HepG2 (cell line): Measurements from ENCODE around the gene MAP2K3. TPM values are rescaled to one million over a fixed set of nuclear protein-coding genes. Genes with fewer than 3 reads are reported as not detected.
A peak's percentile ranks its signal among the peaks of the same experiment; 100 is the strongest.

Source experiments
- ATAC-seq: fragments of 200-7000 bp; cut with Tn5 transposase; 3 replicates; pipeline ENCODE4 v1.9.1; 2020; ENCODE audit warnings: mild to moderate bottlenecking, moderate library complexity
- BruUV-seq: library from RNA; stranded (reverse); fragments of 400-500 nt; replicated peaks from 2 replicates; lab custom pipeline; 2021; lab: Mats Ljungman, UMichigan
- CTCF ChIA-PET: fragments of 300-600 bp; formaldehyde crosslinking; extraction: SDS; loops from one replicate; lab custom pipeline; 2021; ENCODE audit warnings: low total read pairs, inconsistent platforms, low intra/inter-chr PET ratio; lab: Yijun Ruan, JAX
- POLR2A ChIA-PET: fragments of 350-600 bp; sonication (Branson Sonifier 250); formaldehyde crosslinking; loops from one replicate; lab custom pipeline; 2020; ENCODE audit warnings: antibody characterized with exemption, inconsistent platforms; lab: Yijun Ruan, JAX
- DNase-seq: peaks from one replicate; pipeline ENCODE4 v3.0.0-alpha.2; 2015; ENCODE audit warnings: low spot score
- FAIRE-seq: peaks from 3 replicates; lab custom pipeline; 2011; peaks lifted over from hg19 to GRCh38; lab: Jason Lieb, UNC
- H2AFZ ChIP-seq: one replicate; pipeline ENCODE4 v1.6.1; 2011; ENCODE audit warnings: low read length, inconsistent platforms
- H3K27ac ChIP-seq: fragments of 300-600 bp; 3 replicates; pipeline ENCODE4 v1.8.0; 2011; ENCODE audit warnings: mixed run types, mild to moderate bottlenecking, mixed read lengths, low read length, inconsistent platforms; ENCODE audit not compliant: insufficient read depth; ENCODE audit errors: extremely low read length
- H3K27me3 ChIP-seq, 2 experiments: fragments of 200-600 bp in 1 of 2; 2 replicates in 1 of 2; 3 replicates in 1 of 2; pipeline versions ENCODE4 v1.6.0 to v1.8.0; 2011; ENCODE audit warnings: low read length in 2 of 2, mild to moderate bottlenecking in 2 of 2, moderate library complexity in 2 of 2, inconsistent platforms in 1 of 2; ENCODE audit not compliant: insufficient read depth in 2 of 2, control insufficient read depth in 1 of 2
- H3K36me3 ChIP-seq, 2 experiments: fragments of 200-600 bp in 1 of 2; replicated peaks in 1 of 2; 2 replicates in 1 of 2; 3 replicates in 1 of 2; pipeline versions ENCODE4 v1.5.1 to v1.8.0; 2011; ENCODE audit warnings: low read length in 2 of 2, inconsistent platforms in 1 of 2; ENCODE audit not compliant: insufficient read depth in 2 of 2, control insufficient read depth in 1 of 2
- H3K4me1 ChIP-seq: 2 replicates; pipeline ENCODE4 v1.5.1; 2012; ENCODE audit warnings: low read length, inconsistent platforms; ENCODE audit not compliant: insufficient read depth
- H3K4me2 ChIP-seq: 2 replicates; pipeline ENCODE4 v1.6.0; 2011; ENCODE audit warnings: low read depth, low read length, inconsistent platforms
- H3K4me3 ChIP-seq, 3 experiments: fragments of 200-600 bp in 1 of 3; sonication (generic), shearing (Covaris generic) in 1 of 3; replicated peaks in 1 of 3; 2 replicates each; pipeline ENCODE4 v1.5.1; 2011 to 2016; ENCODE audit warnings: low read length in 3 of 3, inconsistent platforms in 2 of 3, low read depth in 2 of 3, mild to moderate bottlenecking in 2 of 3, control low read depth in 1 of 3, mixed read lengths in 1 of 3; ENCODE audit not compliant: insufficient read depth in 1 of 3
- H3K79me2 ChIP-seq: one replicate; pipeline ENCODE4 v1.6.1; 2011; ENCODE audit warnings: low read length, inconsistent platforms; ENCODE audit not compliant: insufficient read depth
- H3K9ac ChIP-seq: 2 replicates; pipeline ENCODE4 v1.6.0; 2011; ENCODE audit warnings: mild to moderate bottlenecking, low read depth, low read length, inconsistent platforms; ENCODE audit not compliant: insufficient read depth
- H3K9me3 ChIP-seq: 2 replicates; pipeline ENCODE4 v1.5.1; 2012; ENCODE audit warnings: mild to moderate bottlenecking, low read length
- H4K20me1 ChIP-seq: 2 replicates; pipeline ENCODE4 v1.6.0; 2011; ENCODE audit warnings: inconsistent platforms, mild to moderate bottlenecking, low read length, moderate library complexity; ENCODE audit not compliant: insufficient read depth
- DMAP1 ChIP-seq: IDR thresholded peaks from 2 replicates; pipeline ENCODE4 v1.6.1; 2016
- ERF ChIP-seq: IDR thresholded peaks from 2 replicates; pipeline ENCODE4 v1.6.1; 2018; ENCODE audit warnings: missing biosample characterization, missing genetic modification reagents
- ETS1 ChIP-seq: sonication (generic); formaldehyde crosslinking; IDR thresholded peaks from 2 replicates; pipeline ENCODE4 v1.4.0; 2020; ENCODE audit warnings: missing genetic modification reagents
- MED13 ChIP-seq: sonication (generic); formaldehyde crosslinking; IDR thresholded peaks from 2 replicates; pipeline ENCODE4 v1.5.0; 2020; ENCODE audit warnings: missing genetic modification reagents
- MXI1 ChIP-seq: IDR thresholded peaks from 3 replicates; pipeline ENCODE4 v1.6.1; 2012; ENCODE audit warnings: low read depth, low read length, inconsistent platforms, borderline replicate concordance
- SKI ChIP-seq: fragments of 450-650 bp; IDR thresholded peaks from one replicate; pipeline ENCODE4 v1.6.1; 2018; ENCODE audit warnings: mild to moderate bottlenecking; ENCODE audit not compliant: partially characterized antibody
- ZNF124 ChIP-seq: sonication (generic); formaldehyde crosslinking; IDR thresholded peaks from 2 replicates; pipeline ENCODE4 v1.4.0; 2020; ENCODE audit warnings: missing genetic modification reagents
- ZNF646 ChIP-seq: sonication (generic); formaldehyde crosslinking; IDR thresholded peaks from 2 replicates; pipeline ENCODE4 v1.9.0; 2021; ENCODE audit warnings: mild to moderate bottlenecking, missing genetic modification reagents
- WGBS: methylation state at CpG from one replicate; pipeline ENCODE4 v1.1.6; 2017; ENCODE audit warnings: low lambda C conversion rate; 5-methylcytosine and 5-hydroxymethylcytosine counted together
- in situ Hi-C: cut with HindIII; loops from 2 replicates; pipeline ENCODE4 v1.10.0; 2017; ENCODE audit warnings: low pct_unique_long_range_greater_than_20kb; ENCODE audit not compliant: extremely low pct_ligation_motif_present
- intact Hi-C: fragments of 100-400 bp; cut with micrococcal nuclease; formaldehyde crosslinking; loops from one replicate; pipeline ENCODE4 v1.10.0; 2022; ENCODE audit not compliant: unreplicated experiment
- polyA plus RNA-seq, 8 experiments: library from polyadenylated mRNA; depleted of rRNA in 3 of 8; stranded (reverse) in 7 of 8; unstranded in 1 of 8; fragments of >200 nt; fragmentation: Illumina TruSeq in 4 of 8; extraction: Trizol in 4 of 8; gene quantifications; 2 replicates each; pipeline versions ENCODE4 v1.2.1 to v1.2.3, GENCODE V29; 2011 to 2016; ENCODE audit warnings: low read depth in 4 of 8, missing spikeins in 1 of 8, mixed read lengths in 1 of 8; ENCODE audit not compliant: insufficient read depth in 1 of 8
- total RNA-seq, 5 experiments: library from RNA; depleted of rRNA; stranded (reverse); fragments of >200 nt; fragmentation: Illumina TruSeq; extraction: Trizol; gene quantifications; 2 replicates each; pipeline ENCODE4 v1.2.3, GENCODE V29; 2016; ENCODE audit warnings: low read depth in 1 of 5

Gene MAP2K3
- total and polyA plus RNA-seq, 2 of the 13 experiments (the other 11 are each of a cell fraction or from before 2014, with no cell fraction given) = 20.5 to 27.4 TPM

DNA sequence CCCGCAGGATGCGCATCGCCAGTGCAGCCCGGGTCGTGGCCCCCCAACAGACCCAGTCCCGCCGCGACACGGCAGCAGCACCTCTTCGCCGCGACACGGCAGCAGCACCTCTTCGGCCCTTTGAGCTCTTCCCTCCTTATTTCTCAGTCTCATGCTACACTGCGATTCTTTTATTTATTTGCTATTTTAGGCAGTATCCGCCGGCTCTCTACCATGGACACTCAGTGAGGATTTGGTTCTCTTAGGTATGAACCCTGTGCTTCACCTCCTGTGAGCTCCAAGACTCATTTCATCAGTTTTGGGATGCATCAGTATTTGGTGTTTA lies 8.3 kb upstream of the MAP2K3 start:
- H3K27ac ChIP-seq = no peak overlapping the region
- FAIRE-seq (no peak), ATAC-seq (no peak), DNase-seq (no peak)
- no peaks in the 10 kb centered on the region for H3K9me3 ChIP-seq
- H3K79me2 ChIP-seq = no peaks in the 10 kb centered on the region
- in situ Hi-C loops (no loop called here), intact Hi-C loops (no loop called here)
- H3K4me1 ChIP-seq = peaks cover 48% of the 10 kb centered on the region
- POLR2A ChIA-PET = interaction anchor here (0.7 to 5.6 kb wide), 4 partner anchors 11 to 275 kb away, joined by 4 to 56 read pairs (median 4); partner anchors contain the start of gene USP22
- no peaks in the 10 kb centered on the region for H4K20me1 ChIP-seq
- H3K4me2 ChIP-seq = peak overlapping the region; percentile 87
- no peak overlapping the region for H3K9ac ChIP-seq
- BruUV-seq = no TSS peak
- TF ChIP-seq DMAP1 (CRISPR knock-in tag) (0 out of 2 replicates have a peak, but pooled peaks have one; percentile 5), ETS1 (CRISPR knock-in tag) (0 out of 2 replicates have a peak, but pooled peaks have one; percentile 7), MED13 (CRISPR knock-in tag) (0 out of 2 replicates have a peak, but pooled peaks have one; percentile 5), SKI (no peak), ZNF124 (0 out of 2 replicates have a peak, but pooled peaks have one; percentile 1)
- peak overlapping the region in 2 of 3 experiments; percentile 64 to 81; a peak in 3 of 6 replicates for H3K4me3 ChIP-seq
- WGBS = 47% methylated on average over 14 of the region's 17 CpGs
- peaks cover 0 to 34% of the 10 kb centered on the region in 2 experiments; a peak in 3 of 5 replicates for H3K27me3 ChIP-seq
- CTCF ChIA-PET = no interaction called here
- H3K36me3 ChIP-seq = no peaks in the 10 kb centered on the region
- no peak overlapping the region for H2AFZ ChIP-seq

- Histone ChIP-seq H3K9ac (no peak overlapping the region), H3K4me3 (no peak overlapping the region), H3K36me3 (no peaks in the 10 kb centered on the region), H3K79me2 (no peaks in the 10 kb centered on the region), H3K27ac (no peak overlapping the region), H3K27me3 (peaks cover 0 to 40% of the 10 kb centered on the region in 2 experiments; a peak in 3 of 5 replicates), H4K20me1 (no peaks in the 10 kb centered on the region), H3K4me2 (no peak overlapping the region), H3K9me3 (no peaks in the 10 kb centered on the region), H3K4me1 (peaks cover 48% of the 10 kb centered on the region), H2AFZ (no peak overlapping the region)
- ATAC-seq (no peak), FAIRE-seq (no peak), DNase-seq (no peak)
- BruUV-seq = no TSS peak
- intact Hi-C loops = no loop called here
- 60% methylated on average over 3 of the region's 3 CpGs for WGBS
- in situ Hi-C loops = no loop called here
- TF ChIP-seq ERF (CRISPR knock-in tag) = no peak
- no peak for TF ChIP-seq ZNF646 (CRISPR knock-in tag)
- TF ChIP-seq MXI1 = no peak
- POLR2A ChIA-PET = interaction anchor here (0.6 to 5.6 kb wide), 2 partner anchors 10 to 18 kb away, joined by 3 to 56 read pairs; no protein-coding TSS in a partner anchor
- CTCF ChIA-PET = no interaction called here
Observed at GRCh38 chr17:21277332-21277731, 7.2 kb upstream of the MAP2K3 start.
